Peyer's patch (tissue), 4 donors: ENCODE results near the gene DPP9.

Experiments
- POLR2A ChIP-seq, 2 donors: fragments of 450-650 bp; IDR thresholded peaks; one replicate each; pipeline ENCODE4 v1.5.1; 2017; ENCODE audit warnings: antibody characterized with exemption in 2 of 2, mild to moderate bottlenecking in 2 of 2, moderate library complexity in 2 of 2
- TF ChIP-seq, protein P1 (sequence below), 6 experiments: fragments of 450-650 bp in 4 of 6; fragments of 200-600 bp in 2 of 6; sonication (generic) in 1 of 6; IDR thresholded peaks; one replicate each; pipeline ENCODE4 v1.5.1; 2017 to 2019; ENCODE audit warnings: antibody characterized with exemption in 6 of 6, mild to moderate bottlenecking in 3 of 6, moderate library complexity in 1 of 6

DNA sequence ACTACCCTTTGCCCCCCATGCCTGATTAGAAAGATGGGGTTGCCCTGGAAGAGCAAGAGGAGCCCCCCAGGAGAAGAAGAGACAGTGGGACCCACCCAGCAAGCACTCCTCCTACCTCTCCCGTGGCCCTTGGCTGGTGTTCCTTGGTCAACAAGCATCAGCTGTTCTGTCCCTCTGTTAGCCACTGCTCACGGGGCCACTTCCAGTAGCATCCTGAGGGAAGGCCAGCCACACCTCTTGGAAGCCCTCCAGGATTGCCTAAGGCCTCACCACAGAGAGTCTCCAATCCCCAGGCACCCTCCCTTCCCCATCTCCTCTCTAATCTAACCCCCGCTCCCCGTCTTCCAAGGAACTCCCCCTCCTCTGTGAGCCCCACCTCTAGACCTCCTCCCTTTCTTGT is 15.1 kb upstream of the DPP9 start:
- TF ChIP-seq, protein P1, sequence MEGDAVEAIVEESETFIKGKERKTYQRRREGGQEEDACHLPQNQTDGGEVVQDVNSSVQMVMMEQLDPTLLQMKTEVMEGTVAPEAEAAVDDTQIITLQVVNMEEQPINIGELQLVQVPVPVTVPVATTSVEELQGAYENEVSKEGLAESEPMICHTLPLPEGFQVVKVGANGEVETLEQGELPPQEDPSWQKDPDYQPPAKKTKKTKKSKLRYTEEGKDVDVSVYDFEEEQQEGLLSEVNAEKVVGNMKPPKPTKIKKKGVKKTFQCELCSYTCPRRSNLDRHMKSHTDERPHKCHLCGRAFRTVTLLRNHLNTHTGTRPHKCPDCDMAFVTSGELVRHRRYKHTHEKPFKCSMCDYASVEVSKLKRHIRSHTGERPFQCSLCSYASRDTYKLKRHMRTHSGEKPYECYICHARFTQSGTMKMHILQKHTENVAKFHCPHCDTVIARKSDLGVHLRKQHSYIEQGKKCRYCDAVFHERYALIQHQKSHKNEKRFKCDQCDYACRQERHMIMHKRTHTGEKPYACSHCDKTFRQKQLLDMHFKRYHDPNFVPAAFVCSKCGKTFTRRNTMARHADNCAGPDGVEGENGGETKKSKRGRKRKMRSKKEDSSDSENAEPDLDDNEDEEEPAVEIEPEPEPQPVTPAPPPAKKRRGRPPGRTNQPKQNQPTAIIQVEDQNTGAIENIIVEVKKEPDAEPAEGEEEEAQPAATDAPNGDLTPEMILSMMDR (IDR thresholded peaks at IDR 0.05) = no peak
- TF ChIP-seq POLR2A (IDR thresholded peaks at IDR 0.05) = no peak
